HepG2 (cell line): Measurements from ENCODE around the gene DPH2. TPM values are rescaled to one million over a fixed set of nuclear protein-coding genes. Genes with fewer than 3 reads are reported as not detected.

Experiments
- AGO2 ChIP-seq: fragments of 200-400 bp; formaldehyde crosslinking; optimal IDR thresholded peaks from 2 replicates; pipeline ENCODE3; 2017; ENCODE audit warnings: mild to moderate bottlenecking, low read depth, low read length, moderate library complexity
- ARNT ChIP-seq: fragments of 450-650 bp; IDR thresholded peaks from 2 replicates; pipeline ENCODE4 v1.6.1; 2017
- HOXA5 ChIP-seq: sonication (generic); formaldehyde crosslinking; IDR thresholded peaks from 2 replicates; pipeline ENCODE4 v1.4.0; 2020; ENCODE audit warnings: missing genetic modification reagents
- IRF2 ChIP-seq: IDR thresholded peaks from 2 replicates; pipeline ENCODE4 v1.6.1; 2018; ENCODE audit warnings: missing genetic modification reagents, missing compliant biosample characterization
- NAIF1 ChIP-seq: sonication (generic); formaldehyde crosslinking; IDR thresholded peaks from 2 replicates; pipeline ENCODE4 v1.5.0; 2020; ENCODE audit warnings: mild to moderate bottlenecking, missing genetic modification reagents, borderline replicate concordance
- USF2 ChIP-seq, 2 experiments: sonication (generic) in 1 of 2; formaldehyde crosslinking in 1 of 2; IDR thresholded peaks; 2 replicates each; pipeline versions ENCODE4 v1.5.1 to v1.6.1; 2011 to 2020; ENCODE audit warnings: borderline replicate concordance in 1 of 2, low read depth in 1 of 2, low read length in 1 of 2, mild to moderate bottlenecking in 1 of 2, missing genetic modification reagents in 1 of 2, moderate library complexity in 1 of 2
- ZBTB10 ChIP-seq: sonication (generic); formaldehyde crosslinking; IDR thresholded peaks from 2 replicates; pipeline ENCODE4 v1.4.0; 2020; ENCODE audit warnings: missing genetic modification reagents, borderline replicate concordance
- ZBTB46 ChIP-seq: sonication (generic); formaldehyde crosslinking; IDR thresholded peaks from 2 replicates; pipeline ENCODE4 v1.4.0; 2020; ENCODE audit warnings: mild to moderate bottlenecking, missing genetic modification reagents, borderline replicate concordance
- ZMYM4 ChIP-seq: sonication (generic); formaldehyde crosslinking; IDR thresholded peaks from 2 replicates; pipeline ENCODE4 v1.8.1; 2023; ENCODE audit warnings: mild to moderate bottlenecking, missing genetic modification reagents
- ZSCAN31 ChIP-seq: sonication (generic); formaldehyde crosslinking; IDR thresholded peaks from 2 replicates; pipeline ENCODE4 v1.5.0; 2020; ENCODE audit warnings: low read depth, mild to moderate bottlenecking, missing genetic modification reagents
- polyA plus RNA-seq, 8 experiments: library from polyadenylated mRNA; depleted of rRNA in 3 of 8; stranded (reverse) in 7 of 8; unstranded in 1 of 8; fragments of >200 nt; fragmentation: Illumina TruSeq in 4 of 8; extraction: Trizol in 4 of 8; gene quantifications; 2 replicates each; pipeline versions ENCODE4 v1.2.1 to v1.2.3, GENCODE V29; 2011 to 2016; ENCODE audit warnings: low read depth in 4 of 8, missing spikeins in 1 of 8, mixed read lengths in 1 of 8; ENCODE audit not compliant: insufficient read depth in 1 of 8
- total RNA-seq, 5 experiments: library from RNA; depleted of rRNA; stranded (reverse); fragments of >200 nt; fragmentation: Illumina TruSeq; extraction: Trizol; gene quantifications; 2 replicates each; pipeline ENCODE4 v1.2.3, GENCODE V29; 2016; ENCODE audit warnings: low read depth in 1 of 5
- TF ChIP-seq, protein P1 (sequence below): sonication (generic); formaldehyde crosslinking; IDR thresholded peaks from 2 replicates; pipeline ENCODE4 v1.4.0; 2020; ENCODE audit warnings: mild to moderate bottlenecking, missing genetic modification reagents
- TF ChIP-seq, protein P2 (sequence below): sonication (generic); formaldehyde crosslinking; IDR thresholded peaks from 2 replicates; pipeline ENCODE4 v1.4.0; 2020; ENCODE audit warnings: missing genetic modification reagents, borderline replicate concordance
- TF ChIP-seq, protein P3 (sequence below): sonication (generic); formaldehyde crosslinking; IDR thresholded peaks from 2 replicates; pipeline ENCODE4 v1.4.0; 2020; ENCODE audit warnings: missing genetic modification reagents, mild to moderate bottlenecking, borderline replicate concordance

Gene DPH2
- total and polyA plus RNA-seq, 2 of the 13 experiments (the other 11 are each of a cell fraction or from before 2014, with no cell fraction given), result 32.2 to 38.3 TPM

- no peak for TF ChIP-seq USF2 (IDR thresholded peaks at IDR 0.05; ENCODE audit: low read depth, low read length)
- no peak for TF ChIP-seq USF2 (CRISPR knock-in tag; IDR thresholded peaks at IDR 0.05; ENCODE audit: borderline replicate concordance)
- 0 out of 2 replicates have a peak, but pooled peaks have one; percentile 42 for TF ChIP-seq IRF2 (CRISPR knock-in tag)
- no peak for TF ChIP-seq ARNT
- no peak; the same call in 1 of the 2 replicates for TF ChIP-seq ZSCAN31 (CRISPR knock-in tag)
- TF ChIP-seq ZBTB10 (CRISPR knock-in tag), result no peak
- no peak for TF ChIP-seq HOXA5
- TF ChIP-seq, protein P1, sequence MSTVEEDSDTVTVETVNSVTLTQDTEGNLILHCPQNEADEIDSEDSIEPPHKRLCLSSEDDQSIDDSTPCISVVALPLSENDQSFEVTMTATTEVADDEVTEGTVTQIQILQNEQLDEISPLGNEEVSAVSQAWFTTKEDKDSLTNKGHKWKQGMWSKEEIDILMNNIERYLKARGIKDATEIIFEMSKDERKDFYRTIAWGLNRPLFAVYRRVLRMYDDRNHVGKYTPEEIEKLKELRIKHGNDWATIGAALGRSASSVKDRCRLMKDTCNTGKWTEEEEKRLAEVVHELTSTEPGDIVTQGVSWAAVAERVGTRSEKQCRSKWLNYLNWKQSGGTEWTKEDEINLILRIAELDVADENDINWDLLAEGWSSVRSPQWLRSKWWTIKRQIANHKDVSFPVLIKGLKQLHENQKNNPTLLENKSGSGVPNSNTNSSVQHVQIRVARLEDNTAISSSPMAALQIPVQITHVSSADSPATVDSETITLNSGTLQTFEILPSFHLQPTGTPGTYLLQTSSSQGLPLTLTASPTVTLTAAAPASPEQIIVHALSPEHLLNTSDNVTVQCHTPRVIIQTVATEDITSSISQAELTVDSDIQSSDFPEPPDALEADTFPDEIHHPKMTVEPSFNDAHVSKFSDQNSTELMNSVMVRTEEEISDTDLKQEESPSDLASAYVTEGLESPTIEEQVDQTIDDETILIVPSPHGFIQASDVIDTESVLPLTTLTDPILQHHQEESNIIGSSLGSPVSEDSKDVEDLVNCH (CRISPR knock-in tag), result no peak
- TF ChIP-seq ZMYM4 (CRISPR knock-in tag), result no peak
- 0 out of 2 replicates have a peak, but pooled peaks have one; percentile 44 for TF ChIP-seq ZBTB46 (CRISPR knock-in tag)
- TF ChIP-seq, protein P2, sequence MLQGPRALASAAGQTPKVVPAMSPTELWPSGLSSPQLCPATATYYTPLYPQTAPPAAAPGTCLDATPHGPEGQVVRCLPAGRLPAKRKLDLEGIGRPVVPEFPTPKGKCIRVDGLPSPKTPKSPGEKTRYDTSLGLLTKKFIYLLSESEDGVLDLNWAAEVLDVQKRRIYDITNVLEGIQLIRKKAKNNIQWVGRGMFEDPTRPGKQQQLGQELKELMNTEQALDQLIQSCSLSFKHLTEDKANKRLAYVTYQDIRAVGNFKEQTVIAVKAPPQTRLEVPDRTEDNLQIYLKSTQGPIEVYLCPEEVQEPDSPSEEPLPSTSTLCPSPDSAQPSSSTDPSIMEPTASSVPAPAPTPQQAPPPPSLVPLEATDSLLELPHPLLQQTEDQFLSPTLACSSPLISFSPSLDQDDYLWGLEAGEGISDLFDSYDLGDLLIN, result no peak
- TF ChIP-seq AGO2, result peak; percentile 98
- TF ChIP-seq, protein P3, sequence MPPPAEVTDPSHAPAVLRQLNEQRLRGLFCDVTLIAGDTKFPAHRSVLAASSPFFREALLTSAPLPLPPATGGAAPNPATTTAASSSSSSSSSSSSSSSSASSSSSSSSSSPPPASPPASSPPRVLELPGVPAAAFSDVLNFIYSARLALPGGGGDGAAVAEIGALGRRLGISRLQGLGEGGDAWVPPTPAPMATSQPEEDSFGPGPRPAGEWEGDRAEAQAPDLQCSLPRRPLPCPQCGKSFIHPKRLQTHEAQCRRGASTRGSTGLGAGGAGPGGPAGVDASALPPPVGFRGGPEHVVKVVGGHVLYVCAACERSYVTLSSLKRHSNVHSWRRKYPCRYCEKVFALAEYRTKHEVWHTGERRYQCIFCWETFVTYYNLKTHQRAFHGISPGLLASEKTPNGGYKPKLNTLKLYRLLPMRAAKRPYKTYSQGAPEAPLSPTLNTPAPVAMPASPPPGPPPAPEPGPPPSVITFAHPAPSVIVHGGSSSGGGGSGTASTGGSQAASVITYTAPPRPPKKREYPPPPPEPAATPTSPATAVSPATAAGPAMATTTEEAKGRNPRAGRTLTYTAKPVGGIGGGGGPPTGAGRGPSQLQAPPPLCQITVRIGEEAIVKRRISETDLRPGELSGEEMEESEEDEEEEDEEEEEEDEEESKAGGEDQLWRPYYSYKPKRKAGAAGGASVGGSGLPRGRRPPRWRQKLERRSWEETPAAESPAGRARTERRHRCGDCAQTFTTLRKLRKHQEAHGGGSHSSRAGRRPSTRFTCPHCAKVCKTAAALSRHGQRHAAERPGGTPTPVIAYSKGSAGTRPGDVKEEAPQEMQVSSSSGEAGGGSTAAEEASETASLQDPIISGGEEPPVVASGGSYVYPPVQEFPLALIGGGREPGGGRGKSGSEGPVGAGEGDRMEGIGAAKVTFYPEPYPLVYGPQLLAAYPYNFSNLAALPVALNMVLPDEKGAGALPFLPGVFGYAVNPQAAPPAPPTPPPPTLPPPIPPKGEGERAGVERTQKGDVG (CRISPR knock-in tag), result no peak
- no peak; the same call in 1 of the 2 replicates for TF ChIP-seq NAIF1 (CRISPR knock-in tag)
Measured at GRCh38 chr1:43991476-43992231, 21.8 kb downstream of the DPH2 start, which contains the start of gene CCDC24 (continued).
